ENCODE measurements around the gene STPG3. TPM values are rescaled to one million over a fixed set of nuclear protein-coding genes. Genes with fewer than 3 reads are reported as not detected.

Gene STPG3
- total and polyA plus RNA-seq, 2 of the 13 experiments (the other 11 are each of a cell fraction or from before 2014, with no cell fraction given): not detected

GRCh38 chr9:137236238-137236935 is 14.7 kb upstream of the STPG3 start (continued):
- TF ChIP-seq NCOA1 (CRISPR knock-in tag; IDR thresholded peaks at IDR 0.05) (0 out of 2 replicates have a peak, but pooled peaks have one; percentile 49), ZNF790 (CRISPR knock-in tag; IDR thresholded peaks at IDR 0.05; ENCODE audit: borderline replicate concordance) (no peak), ZNF552 (CRISPR knock-in tag; IDR thresholded peaks at IDR 0.05; ENCODE audit: borderline replicate concordance) (peak; percentile 55; the same call in 1 of the 2 replicates), ZSCAN5A (CRISPR knock-in tag; IDR thresholded peaks at IDR 0.05; ENCODE audit: borderline replicate concordance) (no peak), CHD4 (IDR thresholded peaks at IDR 0.05; ENCODE audit: borderline replicate concordance, low read length) (no peak), ZNF562 (CRISPR knock-in tag; IDR thresholded peaks at IDR 0.05; ENCODE audit: borderline replicate concordance) (no peak), ZNF30 (CRISPR knock-in tag; IDR thresholded peaks at IDR 0.05) (no peak), ZFP36L2 (CRISPR knock-in tag; IDR thresholded peaks at IDR 0.05) (no peak), ZBTB39 (CRISPR knock-in tag; IDR thresholded peaks at IDR 0.05) (peak; percentile 36; the same call in 1 of the 2 replicates), FLYWCH1 (CRISPR knock-in tag; IDR thresholded peaks at IDR 0.05) (no peak), ZBTB44 (CRISPR knock-in tag; IDR thresholded peaks at IDR 0.05) (no peak), USF2 (IDR thresholded peaks at IDR 0.05; ENCODE audit: low read depth, low read length) (no peak), USF2 (CRISPR knock-in tag; IDR thresholded peaks at IDR 0.05; ENCODE audit: borderline replicate concordance) (0 out of 2 replicates have a peak, but pooled peaks have one; percentile 65), MLX (CRISPR knock-in tag; IDR thresholded peaks at IDR 0.05) (peak; percentile 78), YEATS2 (CRISPR knock-in tag; IDR thresholded peaks at IDR 0.05; ENCODE audit: borderline replicate concordance) (peak; percentile 55; the same call in 1 of the 2 replicates), MTA1 (CRISPR knock-in tag; IDR thresholded peaks at IDR 0.05; ENCODE audit: borderline replicate concordance) (no peak; the same call in 1 of the 2 replicates), DMAP1 (CRISPR knock-in tag; IDR thresholded peaks at IDR 0.05) (peak; percentile 68), ZNF83 (CRISPR knock-in tag; IDR thresholded peaks at IDR 0.05; ENCODE audit: borderline replicate concordance) (no peak), CSRNP2 (CRISPR knock-in tag; conservative IDR thresholded peaks at IDR 0.05; ENCODE audit: low read depth) (0 out of 2 replicates have a peak, but pooled peaks have one; percentile 34), TEAD3 (CRISPR knock-in tag; optimal IDR thresholded peaks at IDR 0.05; ENCODE audit: borderline replicate concordance) (no peak)

Measured in HepG2 (cell line).